Measurements from ENCODE around the gene ZNF785.
A peak's percentile ranks its signal among the peaks of the same experiment; 100 is the strongest.

Gene ZNF785

GRCh38 chr16:30615358-30616091 is 30.0 kb upstream of the ZNF785 start:
- DNase-seq (ENCODE audit: insufficient read length) (peak; percentile 41), FAIRE-seq (no peak)
- TF ChIP-seq POLR2AphosphoS5 (IDR thresholded peaks at IDR 0.05; ENCODE audit: low read depth, low read length) = no peak

GRCh38 chr16:30609926-30610839 is 24.7 kb upstream of the ZNF785 start, which contains the start of gene ZNF689:
Gene ZNF689, minus strand, starts transcription at chr16:30610389. Its CDS starts 348 bp downstream, at chr16:30610041.
- FAIRE-seq (peak; percentile 82), DNase-seq (ENCODE audit: insufficient read length) (peak; percentile 85)
- peak; percentile 82 for TF ChIP-seq POLR2A (IDR thresholded peaks at IDR 0.05; ENCODE audit: low read depth, low read length)
- peak; percentile 84 for TF ChIP-seq POLR2AphosphoS5 (IDR thresholded peaks at IDR 0.05; ENCODE audit: low read depth, low read length)
- peak; percentile 94 for TF ChIP-seq TAF1 (IDR thresholded peaks at IDR 0.05; ENCODE audit: borderline replicate concordance, low read depth, low read length)

GRCh38 chr16:30609002-30609925 is 23.8 kb upstream of the ZNF785 start:
- no peak for TF ChIP-seq TAF1 (IDR thresholded peaks at IDR 0.05; ENCODE audit: borderline replicate concordance, low read depth, low read length)
- TF ChIP-seq POLR2AphosphoS5 (IDR thresholded peaks at IDR 0.05; ENCODE audit: low read depth, low read length) = no peak
- no peak for TF ChIP-seq POLR2A (IDR thresholded peaks at IDR 0.05; ENCODE audit: low read depth, low read length)
- FAIRE-seq = no peak
- peak; percentile 55 for DNase-seq (ENCODE audit: insufficient read length)

GRCh38 chr16:30606004-30606403 is 20.5 kb upstream of the ZNF785 start:
- no peak for FAIRE-seq
- TF ChIP-seq TAF1 (IDR thresholded peaks at IDR 0.05; ENCODE audit: borderline replicate concordance, low read depth, low read length) (no peak), POLR2A (IDR thresholded peaks at IDR 0.05; ENCODE audit: low read depth, low read length) (no peak), POLR2AphosphoS5 (IDR thresholded peaks at IDR 0.05; ENCODE audit: low read depth, low read length) (no peak)

GRCh38 chr16:30605158-30605557 is 19.7 kb upstream of the ZNF785 start:
- TF ChIP-seq POLR2A (IDR thresholded peaks at IDR 0.05; ENCODE audit: low read depth, low read length) = no peak
- no peak for TF ChIP-seq POLR2AphosphoS5 (IDR thresholded peaks at IDR 0.05; ENCODE audit: low read depth, low read length)
- no peak for TF ChIP-seq TAF1 (IDR thresholded peaks at IDR 0.05; ENCODE audit: borderline replicate concordance, low read depth, low read length)
- FAIRE-seq (no peak), DNase-seq (ENCODE audit: insufficient read length) (no peak)

More at GRCh38 chr16:30606004-30606403, 20.5 kb upstream of the ZNF785 start:
- no peak for DNase-seq (ENCODE audit: insufficient read length)

GRCh38 chr16:30604316-30604947 is 18.9 kb upstream of the ZNF785 start:
- TF ChIP-seq TAF1 (IDR thresholded peaks at IDR 0.05; ENCODE audit: borderline replicate concordance, low read depth, low read length) (no peak), POLR2A (IDR thresholded peaks at IDR 0.05; ENCODE audit: low read depth, low read length) (no peak), POLR2AphosphoS5 (IDR thresholded peaks at IDR 0.05; ENCODE audit: low read depth, low read length) (no peak)
- no peak for DNase-seq (ENCODE audit: insufficient read length)
- FAIRE-seq = no peak

- no peak for FAIRE-seq
- DNase-seq (ENCODE audit: insufficient read length) = no peak
- TF ChIP-seq POLR2A (IDR thresholded peaks at IDR 0.05; ENCODE audit: low read depth, low read length) (no peak; the same call in 1 of the 2 replicates), TAF1 (IDR thresholded peaks at IDR 0.05; ENCODE audit: borderline replicate concordance, low read depth, low read length) (no peak), POLR2AphosphoS5 (IDR thresholded peaks at IDR 0.05; ENCODE audit: low read depth, low read length) (no peak)
Measured at GRCh38 chr16:30603945-30604315, 18.4 kb upstream of the ZNF785 start.

- no peak for FAIRE-seq
- DNase-seq (ENCODE audit: insufficient read length) = no peak
- TF ChIP-seq POLR2A (IDR thresholded peaks at IDR 0.05; ENCODE audit: low read depth, low read length) (no peak), POLR2AphosphoS5 (IDR thresholded peaks at IDR 0.05; ENCODE audit: low read depth, low read length) (no peak), TAF1 (IDR thresholded peaks at IDR 0.05; ENCODE audit: borderline replicate concordance, low read depth, low read length) (no peak)
Measured at GRCh38 chr16:30602616-30603277, 17.2 kb upstream of the ZNF785 start.

GRCh38 chr16:30601966-30602365 is 16.5 kb upstream of the ZNF785 start:
- FAIRE-seq (no peak), DNase-seq (ENCODE audit: insufficient read length) (no peak)
- TF ChIP-seq POLR2A (IDR thresholded peaks at IDR 0.05; ENCODE audit: low read depth, low read length) (no peak), POLR2AphosphoS5 (IDR thresholded peaks at IDR 0.05; ENCODE audit: low read depth, low read length) (no peak), TAF1 (IDR thresholded peaks at IDR 0.05; ENCODE audit: borderline replicate concordance, low read depth, low read length) (no peak)

- no peak for DNase-seq (ENCODE audit: insufficient read length)
- no peak for TF ChIP-seq POLR2AphosphoS5 (IDR thresholded peaks at IDR 0.05; ENCODE audit: low read depth, low read length)
- no peak for TF ChIP-seq TAF1 (IDR thresholded peaks at IDR 0.05; ENCODE audit: borderline replicate concordance, low read depth, low read length)
- no peak for TF ChIP-seq POLR2A (IDR thresholded peaks at IDR 0.05; ENCODE audit: low read depth, low read length)
- no peak for FAIRE-seq
Measured at GRCh38 chr16:30600929-30601328, 15.4 kb upstream of the ZNF785 start.

Measured in GM12892 (cell line).